Prostate gland (tissue), 2 donors: Measurements from ENCODE around the gene TMEM92.

Experiments
- CTCF ChIP-seq, 4 experiments: fragments of 200-600 bp in 2 of 4; fragments of 450-650 bp in 2 of 4; sonication (generic) in 2 of 4; IDR thresholded peaks; 1 replicate in 3 of 4; 2 replicates in 1 of 4; pipeline ENCODE4 v1.5.1; 2016 to 2019; ENCODE audit warnings: antibody characterized with exemption in 4 of 4, mild to moderate bottlenecking in 2 of 4, moderate library complexity in 2 of 4
- POLR2AphosphoS5 ChIP-seq: sonication (generic); formaldehyde crosslinking; IDR thresholded peaks from one replicate; pipeline ENCODE4 v1.6.1; 2017; ENCODE audit warnings: antibody characterized with exemption

DNA sequence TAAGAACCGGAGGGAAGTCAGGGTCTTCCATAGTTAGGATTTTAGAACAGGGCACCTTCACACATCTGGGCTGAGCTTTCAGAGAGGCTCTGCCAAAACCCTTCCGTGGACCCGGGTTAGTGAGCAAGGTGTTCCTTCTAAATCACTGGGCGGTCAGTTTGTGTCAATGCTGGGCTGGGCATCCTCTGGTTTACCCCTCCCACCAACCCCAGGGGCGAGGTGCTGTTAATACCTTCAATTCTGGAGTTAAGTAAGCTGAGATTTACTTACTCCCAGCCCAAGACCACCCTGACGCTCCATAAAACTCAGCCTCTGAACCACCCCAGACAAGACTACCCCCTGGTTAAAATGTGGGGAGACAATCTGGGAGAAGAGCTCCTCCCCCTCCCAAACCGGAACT, 1.0 kb downstream of the TMEM92 start:
- TF ChIP-seq CTCF (IDR thresholded peaks at IDR 0.05) (no peak), POLR2AphosphoS5 (no peak)
